ENCODE results near the gene ZSCAN12.

GRCh38 chr6:28334286-28335039 lies 65.1 kb downstream of the ZSCAN12 start:
- TF ChIP-seq, protein P1, sequence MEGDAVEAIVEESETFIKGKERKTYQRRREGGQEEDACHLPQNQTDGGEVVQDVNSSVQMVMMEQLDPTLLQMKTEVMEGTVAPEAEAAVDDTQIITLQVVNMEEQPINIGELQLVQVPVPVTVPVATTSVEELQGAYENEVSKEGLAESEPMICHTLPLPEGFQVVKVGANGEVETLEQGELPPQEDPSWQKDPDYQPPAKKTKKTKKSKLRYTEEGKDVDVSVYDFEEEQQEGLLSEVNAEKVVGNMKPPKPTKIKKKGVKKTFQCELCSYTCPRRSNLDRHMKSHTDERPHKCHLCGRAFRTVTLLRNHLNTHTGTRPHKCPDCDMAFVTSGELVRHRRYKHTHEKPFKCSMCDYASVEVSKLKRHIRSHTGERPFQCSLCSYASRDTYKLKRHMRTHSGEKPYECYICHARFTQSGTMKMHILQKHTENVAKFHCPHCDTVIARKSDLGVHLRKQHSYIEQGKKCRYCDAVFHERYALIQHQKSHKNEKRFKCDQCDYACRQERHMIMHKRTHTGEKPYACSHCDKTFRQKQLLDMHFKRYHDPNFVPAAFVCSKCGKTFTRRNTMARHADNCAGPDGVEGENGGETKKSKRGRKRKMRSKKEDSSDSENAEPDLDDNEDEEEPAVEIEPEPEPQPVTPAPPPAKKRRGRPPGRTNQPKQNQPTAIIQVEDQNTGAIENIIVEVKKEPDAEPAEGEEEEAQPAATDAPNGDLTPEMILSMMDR (conservative IDR thresholded peaks at IDR 0.05 in 1 of 2, IDR thresholded peaks at IDR 0.05 in 1 of 2; ENCODE audit: low read depth in 1 of 2, low read length in 2 of 2), result no peak
- no peak for TF ChIP-seq EZH2 (IDR thresholded peaks at IDR 0.05; ENCODE audit: low read length, missing control alignments)
